Kidney epithelial cell (primary cell): ENCODE data around the gene ACTN4. TPM values are rescaled to one million over a fixed set of nuclear protein-coding genes. Genes with fewer than 3 reads are reported as not detected.

Experiments used
- DNase-seq: peaks from one replicate; pipeline ENCODE4 v3.0.0-alpha.2; 2010; ENCODE audit warnings: low read depth
- H3K27me3 ChIP-seq: 2 replicates; pipeline ENCODE4 v1.6.0; 2011; ENCODE audit warnings: low read length; ENCODE audit not compliant: control insufficient read depth, insufficient read depth
- H3K36me3 ChIP-seq: 2 replicates; pipeline ENCODE4 v1.5.1; 2011; ENCODE audit warnings: low read length; ENCODE audit not compliant: control insufficient read depth, insufficient read depth
- H3K4me3 ChIP-seq: 2 replicates; pipeline ENCODE4 v1.5.1; 2011; ENCODE audit warnings: low read depth, mild to moderate bottlenecking, control low read depth, low read length
- CTCF ChIP-seq: IDR thresholded peaks from 2 replicates; pipeline ENCODE4 v1.5.1; 2011; ENCODE audit warnings: mild to moderate bottlenecking, moderate library complexity, low read length, control low read depth, inconsistent platforms; ENCODE audit not compliant: insufficient read depth, poor library complexity, severe bottlenecking
- total RNA-seq: library from RNA; depleted of rRNA; stranded (reverse); fragments of >200 nt; gene quantifications from 2 replicates; pipeline ENCODE4 v1.2.3, GENCODE V29; 2015

The ACTN4 gene
- total RNA-seq, 1 donor from 2014 or later, result 821 TPM

DNA sequence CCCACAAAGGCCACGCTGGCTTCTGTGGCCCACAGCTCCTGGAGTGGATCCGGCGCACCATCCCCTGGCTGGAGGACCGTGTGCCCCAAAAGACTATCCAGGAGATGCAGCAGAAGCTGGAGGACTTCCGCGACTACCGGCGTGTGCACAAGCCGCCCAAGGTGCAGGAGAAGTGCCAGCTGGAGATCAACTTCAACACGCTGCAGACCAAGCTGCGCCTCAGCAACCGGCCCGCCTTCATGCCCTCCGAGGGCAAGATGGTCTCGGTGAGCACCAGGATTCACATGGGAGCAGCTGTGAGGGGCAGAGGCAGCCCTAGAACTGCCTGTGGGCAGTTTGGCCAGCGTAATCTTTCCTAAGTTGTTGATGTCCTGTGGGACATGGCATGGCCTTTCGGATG, 69.6 kb downstream of the ACTN4 start:
- DNase-seq, result no peak
- Histone ChIP-seq H3K36me3 (peaks cover 13% of the 10 kb centered on the region), H3K27me3 (no peaks in the 10 kb centered on the region), H3K4me3 (no peak overlapping the region)
- TF ChIP-seq CTCF, result no peak

DNA sequence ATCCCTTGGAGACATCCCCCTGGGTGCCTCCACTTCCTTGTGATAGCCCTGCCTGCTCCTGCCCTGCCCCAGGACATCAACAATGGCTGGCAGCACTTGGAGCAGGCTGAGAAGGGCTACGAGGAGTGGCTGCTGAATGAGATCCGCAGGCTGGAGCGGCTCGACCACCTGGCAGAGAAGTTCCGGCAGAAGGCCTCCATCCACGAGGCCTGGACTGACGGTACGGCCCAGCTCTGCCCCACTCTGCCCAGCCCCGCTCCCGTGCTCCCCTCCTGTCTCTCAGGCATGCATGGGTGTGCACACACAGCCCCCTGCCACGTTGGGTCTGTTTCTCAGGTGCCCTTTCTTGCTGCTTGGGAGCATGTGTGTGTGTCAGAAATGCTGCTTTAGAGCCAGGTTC, 70.4 kb downstream of the ACTN4 start:
- peaks cover 11% of the 10 kb centered on the region for H3K36me3 ChIP-seq
- no peak overlapping the region for H3K4me3 ChIP-seq
- no peak for DNase-seq
- no peak for TF ChIP-seq CTCF
- no peaks in the 10 kb centered on the region for H3K27me3 ChIP-seq

DNA sequence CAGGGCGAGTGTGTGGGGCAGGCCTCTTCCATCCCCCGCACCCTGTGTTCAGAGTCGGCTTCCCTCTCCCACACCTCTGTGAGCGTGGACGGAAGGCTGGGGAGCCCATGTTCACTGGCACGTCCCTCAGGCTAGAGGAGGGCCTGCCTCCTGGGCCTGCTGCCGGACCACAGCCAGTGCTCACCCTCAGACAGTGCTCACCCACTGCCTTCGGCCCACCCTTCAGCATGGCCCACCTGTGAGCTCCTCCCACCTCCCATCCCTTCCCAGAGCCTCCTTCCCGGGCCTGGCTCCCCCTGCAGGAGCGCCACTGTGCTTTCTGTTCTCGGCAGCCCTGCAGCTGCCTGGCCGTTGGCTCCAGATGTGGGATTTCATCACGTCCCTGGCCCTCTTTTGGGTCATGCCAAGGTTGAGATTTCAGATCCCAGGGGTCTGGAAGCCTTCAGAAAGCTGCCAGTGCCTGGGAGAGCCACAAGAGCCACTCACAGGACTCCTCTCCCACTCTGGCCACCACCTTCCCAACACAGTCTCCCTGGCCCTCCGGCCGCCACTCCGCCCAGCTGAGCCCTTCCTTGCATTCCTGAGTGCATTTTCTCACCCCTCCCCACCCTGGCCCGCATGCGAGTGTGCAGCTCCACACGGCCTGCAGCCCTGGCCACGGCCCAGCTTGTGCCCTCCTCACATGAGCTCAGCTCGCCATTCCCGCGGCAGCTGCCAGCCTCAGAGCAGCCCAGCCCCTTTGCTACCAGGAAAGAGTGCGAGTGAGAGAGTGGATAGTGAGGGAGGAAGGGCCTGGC, 71.5 kb downstream of the ACTN4 start:
- Histone ChIP-seq H3K27me3 (no peaks in the 10 kb centered on the region), H3K36me3 (peaks cover 8% of the 10 kb centered on the region), H3K4me3 (no peak overlapping the region)
- TF ChIP-seq CTCF, result peak; percentile 43
- no peak for DNase-seq

- no peak for DNase-seq
- no peak overlapping the region for H3K4me3 ChIP-seq
- H3K27me3 ChIP-seq, result no peaks in the 10 kb centered on the region
- no peak for TF ChIP-seq CTCF
- peaks cover 10% of the 10 kb centered on the region for H3K36me3 ChIP-seq
Measured at GRCh38 chr19:38719761-38720558, 72.5 kb downstream of the ACTN4 start.

DNA sequence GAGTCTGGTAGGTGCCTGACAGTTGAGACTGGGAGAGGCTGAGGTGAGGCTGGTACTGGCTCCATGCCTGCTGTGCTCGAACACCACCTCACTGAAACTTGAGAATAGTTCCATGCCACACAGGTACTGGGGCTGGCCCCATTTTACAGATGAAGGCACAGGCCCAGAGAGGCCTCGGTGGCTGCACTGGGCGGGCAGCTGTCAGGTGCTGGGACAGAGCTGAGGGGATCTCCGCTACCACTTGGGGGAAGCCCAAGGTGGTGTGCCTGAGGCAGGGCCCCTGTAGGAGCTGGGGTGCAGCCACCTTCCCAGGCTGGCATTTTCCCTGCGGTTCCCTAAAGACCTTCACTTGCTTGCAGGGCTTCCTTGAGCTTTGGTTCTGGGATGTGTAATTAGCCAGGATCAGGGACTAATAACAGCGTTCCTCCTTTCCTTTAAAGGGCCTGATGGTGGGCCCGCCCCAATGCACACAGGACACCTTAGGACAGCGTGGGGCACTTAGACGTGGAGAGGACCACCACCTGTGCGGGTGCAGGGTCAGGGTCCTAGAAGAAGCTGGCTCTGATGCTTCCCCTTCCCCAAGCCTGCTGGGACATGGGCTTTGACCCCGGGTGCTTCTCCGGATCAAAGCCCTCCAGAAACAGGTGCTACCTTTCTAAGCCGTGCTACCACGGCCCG, 73.2 kb downstream of the ACTN4 start:
- TF ChIP-seq CTCF, result no peak
- Histone ChIP-seq H3K36me3 (peaks cover 12% of the 10 kb centered on the region), H3K27me3 (no peaks in the 10 kb centered on the region), H3K4me3 (no peak overlapping the region)
- DNase-seq, result no peak
